T1000 (cell line): ENCODE measurements around the gene MRPS10.
A peak's percentile ranks its signal among the peaks of the same experiment; 100 is the strongest.
"Not testable (repeated sequence)": the region's sequence is repeated elsewhere in the genome, so short reads cannot be mapped to it uniquely, and the experiment has no call there.

Experiments used
- DNase-seq: peaks from one replicate; lab custom pipeline; 2025; ENCODE audit warnings: mixed read lengths; lab: John Stamatoyannopoulos, UW

Gene MRPS10

DNA sequence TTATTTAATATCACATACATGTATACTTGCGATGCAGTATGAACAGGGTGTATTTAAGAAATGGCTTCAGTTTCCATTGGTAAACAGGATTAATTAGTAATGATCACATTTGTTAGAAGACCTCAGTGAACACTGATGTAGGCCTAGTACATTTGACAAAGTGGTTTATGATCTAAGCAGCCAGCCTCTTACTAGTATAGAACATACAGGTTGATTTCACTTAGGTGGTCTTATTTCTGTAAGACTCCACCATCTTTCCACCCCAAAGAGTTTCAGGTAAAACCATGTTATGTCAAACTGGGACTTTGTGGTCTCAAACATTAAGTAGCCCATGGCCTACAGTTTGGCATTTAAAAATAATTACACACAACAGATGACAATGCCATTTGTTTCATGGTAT lies 20.2 kb upstream of the MRPS10 start:
- no peak for DNase-seq

DNA sequence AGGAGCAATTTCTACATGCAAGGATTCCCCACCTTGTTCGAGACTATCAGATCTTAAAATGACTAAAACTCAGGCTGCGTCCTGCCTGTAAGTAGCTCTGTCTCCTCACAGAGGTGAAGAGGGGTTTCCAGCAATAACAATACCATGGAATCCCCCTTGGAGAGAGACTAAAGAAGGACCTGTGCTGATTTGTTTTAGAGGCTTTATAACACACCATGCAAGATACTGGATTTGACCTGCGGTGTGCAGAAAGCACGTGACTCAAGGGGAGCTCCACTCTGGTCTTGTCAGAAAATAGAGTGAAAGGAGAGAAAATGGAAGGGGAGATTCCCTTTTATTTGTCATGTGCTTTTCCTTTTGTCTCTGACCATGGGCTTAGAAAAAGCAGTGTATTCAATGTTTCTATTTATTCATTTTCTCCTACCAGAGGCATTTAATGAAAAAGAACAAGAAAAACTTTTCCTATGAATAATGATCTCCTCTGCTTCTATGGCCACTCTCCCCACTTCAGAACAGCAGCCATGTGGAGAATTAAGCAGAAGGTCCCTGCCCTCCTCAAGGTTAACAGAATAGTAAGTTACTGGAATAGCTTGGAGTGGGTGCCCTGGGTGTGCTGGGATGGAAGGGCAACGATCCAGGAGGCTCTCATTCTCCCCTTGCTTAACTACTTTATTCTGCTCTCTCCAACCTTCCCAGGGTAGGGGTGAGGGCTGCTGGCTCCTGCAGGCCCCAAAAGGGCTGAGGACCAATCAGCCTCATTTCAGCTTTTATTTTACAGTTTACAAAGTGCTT lies 19.2 kb upstream of the MRPS10 start:
- no peak for DNase-seq

DNA sequence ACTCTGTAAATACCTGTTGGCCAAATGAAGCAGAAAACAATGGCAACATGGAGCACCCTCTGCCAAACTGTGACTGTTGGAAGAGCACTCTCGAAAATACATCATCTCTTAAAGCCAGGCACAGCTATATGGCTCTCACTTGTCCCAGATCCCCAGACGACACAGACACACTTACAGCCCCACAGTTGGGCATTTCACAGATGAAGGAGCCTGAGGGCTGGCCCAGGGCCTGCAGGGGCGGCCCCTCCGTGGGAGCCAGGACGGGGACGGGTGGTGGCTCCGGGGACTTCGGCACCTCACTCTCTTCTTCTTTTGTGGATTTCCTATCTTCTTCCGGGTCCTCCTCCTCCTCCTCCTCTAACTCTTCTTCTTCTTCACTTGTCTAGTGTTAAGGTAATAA lies 18.4 kb upstream of the MRPS10 start:
- DNase-seq: no peak

DNA sequence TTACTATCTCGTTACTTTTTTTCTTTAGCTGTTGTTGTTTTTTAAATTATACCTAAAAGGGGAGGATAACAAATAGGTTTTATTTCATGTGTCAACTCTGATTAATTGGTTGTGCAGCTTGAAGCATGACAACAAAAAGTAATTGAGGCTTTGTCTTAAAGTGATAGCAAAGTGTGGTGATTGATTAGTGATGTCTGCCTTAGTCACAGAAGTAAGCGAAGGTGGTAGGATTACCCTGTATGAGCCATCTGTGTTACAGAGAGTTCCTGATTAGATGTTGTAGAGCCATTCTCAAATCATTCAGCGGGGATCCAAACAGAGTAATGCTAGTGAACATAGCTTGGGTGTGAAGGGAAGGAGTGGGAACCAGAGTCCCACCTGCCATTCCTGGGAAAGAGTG lies 14.4 kb upstream of the MRPS10 start:
- DNase-seq: no peak

DNA sequence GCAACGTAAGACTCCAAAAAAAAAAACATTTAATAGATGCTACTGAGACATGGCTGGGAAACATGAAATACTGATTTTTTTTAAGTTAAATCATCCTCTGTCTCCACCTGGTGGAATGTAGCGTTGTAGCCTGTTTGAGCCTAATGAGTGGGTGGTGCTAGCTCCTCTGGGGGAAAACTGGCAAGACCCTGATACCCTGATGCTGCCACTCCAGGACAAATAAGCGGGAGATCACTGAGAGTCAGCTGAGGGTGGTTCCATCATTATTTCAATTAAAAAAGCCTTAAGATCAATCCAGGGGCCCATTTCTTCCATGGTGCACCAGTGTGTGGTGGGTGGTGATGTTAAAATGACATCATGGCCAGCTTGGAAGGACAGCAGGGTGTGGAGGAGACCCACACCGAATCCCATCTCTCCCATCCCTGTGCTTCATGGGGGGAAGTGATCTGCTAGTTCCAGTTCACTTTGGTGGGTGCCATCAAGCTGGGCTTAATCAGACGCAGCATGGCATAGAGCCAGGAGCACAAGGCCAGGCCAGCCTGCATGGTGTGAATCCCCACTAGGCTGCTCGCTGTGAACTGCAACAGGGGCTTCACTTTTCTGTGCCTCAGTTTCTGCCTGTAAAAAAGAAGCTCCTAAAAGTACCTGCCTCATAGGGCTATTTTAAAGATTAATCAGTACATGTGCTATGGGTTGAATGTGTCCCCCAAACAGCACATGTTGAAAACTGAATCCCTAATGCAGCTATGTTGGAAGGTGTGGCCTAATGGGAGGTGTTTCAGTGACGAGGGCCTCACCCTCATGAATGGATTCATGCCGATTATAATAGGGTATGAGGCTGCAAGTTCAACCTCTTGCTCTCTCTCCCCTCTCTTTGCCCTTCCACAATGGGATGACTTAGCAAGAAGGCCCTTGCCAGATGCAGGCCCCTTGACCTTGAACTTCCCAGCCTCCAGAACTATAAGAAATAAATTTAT lies 13.0 kb upstream of the MRPS10 start:
- DNase-seq: no peak

DNA sequence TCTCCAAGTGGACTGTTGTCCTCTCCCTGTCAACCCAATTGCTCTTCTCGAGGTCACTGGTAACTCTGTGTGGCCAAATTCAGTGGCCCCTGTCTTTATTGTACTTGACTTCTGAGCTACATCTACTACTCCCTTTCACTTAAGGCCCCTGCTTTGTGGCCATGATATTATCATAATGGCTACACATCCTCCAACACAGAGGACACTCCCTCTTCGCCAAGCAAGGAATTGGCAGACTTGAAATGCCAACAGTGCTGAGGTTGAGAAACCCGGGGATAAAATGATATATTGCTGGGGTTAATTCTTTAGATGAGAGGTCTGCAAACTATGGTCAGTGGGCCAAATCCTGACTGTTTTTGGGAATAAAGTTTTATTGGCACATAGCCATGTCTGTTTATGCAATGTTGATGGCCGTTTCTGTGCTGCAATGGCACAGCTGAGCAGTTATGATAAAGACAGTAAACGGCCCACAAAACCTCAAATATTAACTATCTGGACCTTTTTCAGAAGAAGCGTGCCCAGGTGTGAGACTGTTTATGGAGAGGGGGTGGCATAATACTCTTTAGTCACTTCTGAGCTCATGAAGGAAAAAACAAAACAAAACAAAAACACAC lies 12.0 kb upstream of the MRPS10 start:
- no peak for DNase-seq

DNA sequence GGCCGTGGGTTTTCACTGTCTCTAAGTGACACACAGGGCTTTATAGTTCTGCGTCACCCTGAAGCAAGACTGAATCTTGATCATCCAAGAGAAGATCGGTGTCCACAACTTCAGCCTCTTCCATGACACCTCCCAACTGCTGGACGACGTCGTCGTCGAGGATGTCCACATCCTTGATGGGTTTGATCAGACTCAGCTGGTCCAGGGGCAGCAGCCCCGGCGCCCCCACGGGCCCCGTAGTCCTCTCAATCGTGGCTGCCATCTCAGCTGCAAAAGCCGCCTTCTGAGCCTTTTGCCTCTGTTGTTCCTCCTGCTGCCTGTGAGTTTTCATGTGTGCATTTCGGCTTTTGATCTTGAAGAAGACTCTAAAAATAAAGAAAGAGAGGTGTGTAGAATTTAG lies 10.6 kb upstream of the MRPS10 start:
- no peak for DNase-seq

DNA sequence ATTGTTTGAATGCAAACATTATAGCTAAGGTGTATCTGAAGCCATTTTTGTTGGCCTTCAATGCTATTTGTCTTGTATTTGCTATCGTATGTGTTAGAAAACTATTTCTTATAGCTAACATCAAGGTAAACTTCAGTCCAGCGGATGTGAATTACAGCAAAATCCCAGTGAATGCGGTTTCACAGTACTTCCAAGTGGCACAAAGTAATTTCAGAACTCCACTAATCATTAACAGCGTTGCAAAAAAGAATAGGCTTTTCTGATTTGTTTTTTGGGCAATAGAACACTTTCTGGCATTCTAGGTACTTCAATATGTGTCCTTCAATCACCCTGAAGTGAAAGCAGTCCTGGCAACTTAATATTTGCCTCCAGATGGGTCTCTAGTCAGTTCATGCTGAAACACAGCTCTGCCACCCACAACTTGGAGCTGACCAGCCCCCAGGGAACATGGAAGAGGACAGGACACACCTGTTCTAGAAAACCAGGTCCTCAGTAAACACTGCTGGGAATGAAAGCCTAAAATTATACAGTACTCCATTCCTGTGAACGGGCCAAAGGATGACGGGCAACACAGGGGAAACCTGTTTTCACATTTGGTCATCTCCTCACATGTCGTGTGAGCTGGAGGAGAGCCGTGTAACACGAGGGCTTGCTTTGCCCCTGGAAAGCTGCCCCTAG lies 9.7 kb upstream of the MRPS10 start:
- no peak for DNase-seq

DNA sequence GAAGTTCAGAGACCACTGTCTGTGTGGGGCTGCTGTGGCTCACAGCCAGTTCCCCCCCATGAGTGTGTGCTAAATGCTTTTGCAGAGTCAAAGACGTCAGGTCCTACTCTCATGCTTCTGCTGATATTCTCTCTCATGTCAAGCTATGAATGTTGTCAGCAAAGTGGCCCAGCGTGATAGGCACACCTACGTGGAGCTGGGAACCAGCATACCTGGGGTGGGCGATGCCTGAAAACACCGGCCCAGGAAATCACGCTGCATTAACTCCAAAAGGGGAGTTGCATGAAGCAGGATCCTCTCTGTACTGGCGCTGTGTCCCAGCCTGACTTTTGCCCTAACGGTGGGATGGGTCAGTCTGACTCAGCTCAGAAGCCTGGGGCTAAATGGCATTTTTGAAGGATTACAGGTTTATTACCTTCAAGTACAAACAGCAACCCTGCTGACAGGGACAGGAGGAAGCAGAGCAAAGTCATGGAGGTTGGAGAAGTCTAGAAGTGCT lies 9.0 kb upstream of the MRPS10 start:
- peak; percentile 67 for DNase-seq

DNA sequence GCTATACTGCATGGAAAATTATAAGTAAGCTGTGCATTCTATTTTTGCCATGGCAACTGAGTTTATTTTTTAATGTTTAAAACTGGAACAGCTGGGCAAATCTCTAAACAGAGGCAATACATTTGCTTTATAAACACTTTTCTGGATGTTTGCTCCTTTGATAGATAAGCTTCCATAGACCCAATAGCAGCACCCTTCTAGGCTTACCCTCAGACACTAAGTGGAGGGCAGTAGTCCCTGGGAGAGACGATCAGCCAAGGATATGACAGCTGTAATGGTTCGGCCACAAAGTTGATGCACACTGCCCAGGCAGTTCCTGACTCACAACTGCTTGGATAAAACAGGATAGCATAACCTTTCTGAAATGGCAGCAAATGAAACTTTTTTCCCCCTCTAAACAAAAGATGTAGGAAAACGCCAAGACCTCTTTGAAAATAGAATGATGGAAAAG lies 8.5 kb upstream of the MRPS10 start:
- no peak for DNase-seq

DNA sequence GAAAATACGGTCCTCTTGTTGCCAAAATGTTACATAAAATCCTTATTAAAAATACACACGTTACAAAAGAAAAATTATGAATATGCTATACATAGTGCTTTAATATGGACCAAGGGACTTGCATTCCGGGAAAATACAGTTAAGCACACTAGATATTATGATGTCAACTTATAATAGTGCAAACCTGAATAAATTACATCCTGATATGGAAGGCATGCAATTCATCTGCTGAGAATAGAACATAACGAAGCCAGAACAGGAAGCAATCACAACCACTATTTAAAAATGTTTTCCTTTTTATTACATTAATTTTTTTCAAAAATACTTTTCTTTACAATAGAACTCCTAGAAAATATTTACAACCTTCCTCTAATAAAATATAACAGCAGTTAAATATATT lies 7.8 kb upstream of the MRPS10 start:
- no peak for DNase-seq

DNA sequence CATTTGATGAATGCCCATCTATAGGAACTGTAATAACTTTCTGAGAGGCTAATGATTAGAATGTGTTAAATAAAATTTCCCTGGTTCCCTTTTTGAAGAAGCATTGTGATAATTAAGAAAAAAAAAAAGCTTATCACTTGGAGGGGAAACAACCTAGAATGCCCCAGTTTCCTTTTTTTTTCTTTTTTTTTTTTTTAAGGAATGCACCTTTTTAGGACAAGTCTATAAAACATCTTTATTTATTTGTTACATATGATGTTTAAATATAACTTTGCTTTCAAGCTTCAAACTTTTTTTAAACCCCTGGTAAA lies 7.3 kb upstream of the MRPS10 start:
- DNase-seq: no peak

DNA sequence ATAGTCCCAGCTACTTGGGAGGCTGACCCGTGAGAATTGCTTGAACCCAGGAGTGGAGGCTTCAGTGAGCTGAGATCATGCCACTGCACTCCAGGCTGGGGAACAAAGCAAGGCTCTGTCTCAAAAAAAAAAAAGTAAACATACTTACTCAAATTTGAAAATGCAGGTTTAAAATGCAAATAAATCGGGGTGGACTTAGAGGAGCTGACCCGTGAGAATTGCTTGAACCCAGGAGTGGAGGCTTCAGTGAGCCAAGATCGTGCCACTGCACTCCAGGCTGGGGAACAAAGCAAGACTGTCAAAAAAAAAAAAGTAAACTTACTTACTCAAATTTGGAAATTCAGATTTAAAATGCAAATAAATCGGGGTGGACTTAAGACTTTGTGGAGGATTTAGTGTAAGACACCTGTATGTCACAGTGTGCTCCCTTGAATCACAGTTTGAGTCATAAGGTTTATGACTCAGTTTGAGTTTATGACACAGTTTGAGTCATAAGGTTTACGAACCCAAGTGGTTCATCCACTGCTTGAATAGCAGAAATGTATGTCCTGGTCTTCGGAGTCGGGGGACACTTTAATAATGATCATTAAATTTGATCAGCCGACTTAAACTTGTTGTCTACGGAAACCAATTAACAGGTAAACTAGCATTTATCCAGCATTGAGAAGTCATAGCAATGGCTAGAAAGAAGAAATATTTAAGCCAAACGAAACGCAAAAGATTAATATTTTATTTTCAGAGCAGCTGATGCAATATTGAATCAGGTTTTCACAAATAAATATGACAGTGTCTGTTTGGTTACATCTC lies 6.8 kb upstream of the MRPS10 start:
- DNase-seq: no peak

DNA sequence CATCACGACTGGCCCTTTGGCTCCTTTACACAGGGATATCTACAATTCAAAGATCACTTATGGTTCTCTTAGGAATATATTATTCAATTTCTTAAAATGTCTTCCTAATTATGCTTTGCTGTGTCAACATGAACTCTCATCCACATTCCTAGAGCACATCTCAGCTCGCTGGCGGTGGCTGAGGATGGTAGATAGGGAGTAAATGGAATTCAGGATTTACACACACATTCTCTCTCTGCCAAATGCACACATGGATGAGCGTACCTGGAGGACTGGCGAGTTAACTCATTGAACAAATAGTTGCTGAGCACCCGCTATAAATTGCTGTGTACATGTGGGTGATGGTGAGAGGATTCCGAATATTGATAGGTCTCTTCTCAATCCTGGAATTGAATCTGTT lies 4.8 kb upstream of the MRPS10 start:
- no peak for DNase-seq

DNA sequence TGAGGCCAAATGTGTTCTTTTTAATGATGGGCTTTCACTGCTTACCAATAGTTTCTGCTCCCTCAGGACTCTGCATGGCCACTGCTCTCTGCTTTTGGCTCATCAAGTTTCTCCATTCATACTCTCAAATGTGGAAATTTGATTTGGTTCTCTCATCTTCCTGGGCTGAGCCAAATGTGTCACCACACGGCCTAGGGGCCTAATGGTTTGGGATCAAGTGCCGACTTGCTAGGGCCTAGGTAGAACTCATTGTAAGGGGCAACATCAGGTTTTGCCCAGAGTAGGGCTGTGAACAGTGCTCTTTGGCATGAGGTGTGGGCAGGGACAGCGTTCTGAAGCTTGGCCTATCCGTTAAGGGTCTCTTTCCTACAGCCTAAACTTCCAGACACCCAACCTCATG lies 3.9 kb upstream of the MRPS10 start:
- no peak for DNase-seq

DNA sequence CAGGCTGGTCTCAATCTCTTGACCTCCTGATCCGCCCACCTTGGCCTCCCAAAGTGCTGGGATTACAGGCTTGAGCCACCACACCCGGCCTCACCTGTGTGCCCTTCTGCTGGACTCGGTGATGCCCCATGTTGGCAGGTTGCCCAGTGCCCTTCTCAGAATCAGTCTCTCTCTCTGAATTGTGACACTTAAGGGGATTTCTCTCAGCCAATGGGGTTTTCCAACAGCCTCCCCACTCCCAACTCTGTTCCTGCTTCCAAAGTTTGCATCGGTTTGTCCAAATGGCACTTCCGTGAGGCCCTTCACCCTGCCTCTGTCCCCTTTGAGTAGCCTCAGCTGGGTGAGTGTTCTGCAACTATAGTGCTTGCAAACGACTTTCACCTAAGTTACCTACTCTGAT lies 3.1 kb upstream of the MRPS10 start:
- no peak for DNase-seq

DNA sequence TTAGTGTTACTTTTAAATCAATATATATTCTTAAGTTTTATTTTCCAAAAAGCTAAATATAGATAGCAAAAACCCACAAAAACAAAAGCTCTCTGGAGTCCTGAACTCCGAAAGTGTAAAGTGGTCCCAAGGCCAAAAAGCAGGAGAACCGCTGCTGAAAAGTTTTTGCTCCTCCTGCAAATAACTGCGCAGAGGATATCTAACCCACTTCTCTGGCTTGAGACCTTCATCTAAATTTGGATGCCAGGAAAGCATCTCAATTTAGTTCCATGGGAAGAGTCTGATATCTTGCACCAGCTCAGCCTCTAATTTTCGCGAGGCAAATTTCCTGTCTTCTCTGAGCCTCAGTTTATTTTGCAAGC lies 523 bp downstream of the MRPS10 start:
- DNase-seq: no peak

DNA sequence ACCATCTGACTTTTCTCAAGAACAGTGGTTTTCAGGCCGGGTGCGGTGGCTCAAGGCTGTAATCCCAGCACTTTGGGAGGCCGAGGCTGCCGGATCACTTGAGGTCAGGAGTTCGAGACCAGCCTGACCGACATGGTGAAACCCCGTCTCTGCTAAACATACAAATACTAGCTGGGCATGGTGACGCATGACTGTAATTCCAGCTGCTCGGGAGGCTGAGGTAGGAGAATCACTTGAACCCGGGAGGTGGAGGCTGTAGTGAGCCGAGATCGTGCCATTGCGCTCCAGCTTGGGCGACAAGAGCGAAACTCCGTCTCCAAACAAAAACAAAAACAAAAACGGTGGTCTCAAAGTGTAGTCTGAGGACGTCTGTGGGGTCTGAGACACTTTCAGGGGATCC lies 1.2 kb downstream of the MRPS10 start:
- not testable (repeated sequence) for DNase-seq

DNA sequence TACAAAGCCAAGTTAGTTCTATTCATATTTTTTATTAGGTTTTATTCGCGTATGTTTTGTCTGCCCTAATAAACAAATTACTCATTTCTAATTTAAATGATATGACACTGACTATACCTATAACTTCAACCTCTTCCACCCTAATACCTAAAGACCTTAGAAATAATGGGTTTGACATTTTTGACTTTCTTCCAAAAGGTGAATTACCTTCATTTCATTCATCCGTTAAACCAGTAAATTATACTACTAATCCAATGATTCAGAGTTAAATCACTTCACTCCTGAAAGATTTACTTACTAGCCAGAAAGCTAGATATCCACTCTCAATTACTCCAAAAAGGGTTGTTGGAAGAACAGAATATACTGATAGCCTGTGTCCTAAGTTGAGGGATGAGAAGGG lies 5.2 kb downstream of the MRPS10 start:
- no peak for DNase-seq

DNA sequence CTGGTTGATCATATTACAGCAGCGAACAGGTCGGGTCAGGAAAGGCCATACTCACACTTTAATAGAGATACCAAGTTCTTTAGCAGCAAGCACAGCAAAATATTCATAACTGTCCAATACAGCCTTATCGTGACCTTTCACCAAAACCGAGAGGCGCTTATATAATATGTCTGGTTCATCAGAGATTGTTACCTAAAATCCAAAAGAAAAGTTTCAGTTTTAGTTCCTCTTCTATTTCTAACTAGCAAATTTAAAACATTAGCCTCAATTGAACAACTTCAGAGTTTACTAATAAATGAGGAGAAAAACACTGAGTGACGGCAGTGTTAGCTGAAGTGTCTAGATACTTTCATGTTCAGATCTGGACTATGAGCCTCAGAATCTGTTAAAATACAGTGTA lies 5.9 kb downstream of the MRPS10 start:
- no peak for DNase-seq

DNA sequence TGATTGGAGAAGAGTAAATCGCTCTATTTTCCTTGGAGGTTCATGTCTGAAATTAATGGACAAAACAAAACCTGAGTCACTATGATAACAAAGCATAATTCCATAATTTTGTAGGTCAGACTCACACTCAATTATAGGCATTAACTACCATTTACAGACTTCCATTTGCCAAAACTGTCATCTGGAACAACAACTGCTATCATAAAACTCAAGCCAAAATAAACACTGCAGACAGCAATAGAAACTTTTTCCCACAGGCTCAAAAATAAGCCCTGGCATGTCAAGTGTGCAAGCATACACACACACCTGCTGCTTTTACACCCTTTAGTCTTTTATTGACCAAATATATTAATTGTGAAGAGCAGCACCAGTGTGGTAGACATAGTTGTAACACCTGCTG lies 7.1 kb downstream of the MRPS10 start:
- DNase-seq: no peak
